NCI-H446 treated with DMSO at 0.1 percent for 48 hours (cell line): ENCODE measurements around the gene IRX1.

Experiments used
- DNase-seq: peaks from one replicate; lab custom pipeline; 2025; lab: John Stamatoyannopoulos, UW

IRX1 gene

DNA sequence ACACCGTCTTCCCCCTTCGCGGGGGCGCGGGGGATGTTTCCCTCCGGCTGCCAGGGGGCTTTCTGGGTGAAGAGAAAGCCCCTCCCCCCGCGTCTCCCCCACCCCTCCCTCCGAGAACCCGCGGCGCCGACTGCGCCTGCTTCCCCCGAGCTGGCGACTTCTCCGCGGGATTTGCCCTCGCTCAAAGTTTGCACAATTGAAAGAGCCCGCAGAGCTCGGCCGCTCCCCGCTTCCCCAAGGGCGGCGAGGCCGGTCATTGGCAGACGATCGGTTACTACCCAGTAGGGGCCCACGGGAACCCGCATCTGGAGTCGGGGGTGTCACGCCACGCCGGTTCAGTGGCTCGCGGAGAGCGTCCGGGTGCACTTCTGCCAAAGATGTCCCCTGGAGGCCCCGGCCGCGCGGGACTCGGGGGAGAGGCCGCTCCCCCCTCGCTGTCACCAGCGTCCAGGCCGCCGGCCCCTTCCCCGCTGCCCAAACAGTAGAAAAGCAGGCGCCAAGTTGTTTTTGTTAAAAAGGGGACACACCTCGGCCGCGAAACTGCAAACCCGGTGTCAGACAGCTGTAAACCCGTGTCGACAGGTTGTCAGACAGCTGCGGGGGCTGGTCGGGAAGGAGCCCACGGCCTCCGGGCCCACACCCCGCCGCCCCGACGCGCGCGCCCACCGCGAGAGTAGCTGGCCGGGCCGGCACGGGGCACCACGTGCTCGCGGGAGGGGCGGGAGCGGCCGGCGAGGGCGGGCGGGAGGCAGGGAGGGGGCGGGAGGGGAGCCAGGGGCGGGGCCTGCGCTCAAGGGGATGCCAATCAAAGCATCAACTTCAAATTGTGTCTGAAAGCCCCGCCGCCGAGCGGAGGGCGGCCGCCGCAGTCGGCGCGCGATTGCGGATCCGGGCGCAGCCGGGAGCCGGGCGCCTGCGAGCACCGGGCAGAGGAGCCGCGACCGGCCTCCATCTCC, at the start of gene IRX1:
Gene IRX1 (plus strand): TSS at position 827 of the 956 bp plus-strand sequence. CDS start 274 bp downstream, outside the sequence.
- no peak for DNase-seq

DNA sequence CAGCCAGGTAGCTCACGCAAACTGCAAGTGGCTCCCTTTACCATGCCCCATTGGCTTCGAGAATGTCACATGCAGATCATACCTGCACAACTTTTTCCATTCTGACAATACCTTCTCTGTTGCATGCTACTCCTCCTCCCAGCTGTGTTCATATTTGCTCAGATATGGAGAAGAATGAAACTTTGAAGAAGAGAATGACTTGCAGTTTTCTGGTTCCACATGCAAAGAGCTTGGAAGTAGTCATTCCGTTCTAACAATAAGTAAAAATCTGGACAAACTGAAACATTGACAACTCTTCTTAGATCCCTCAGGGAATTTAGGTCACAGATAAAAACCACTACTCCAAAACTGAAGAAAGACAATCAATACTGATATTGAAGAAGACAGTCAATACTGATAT, 49.6 kb upstream of the IRX1 start:
- no peak for DNase-seq

DNA sequence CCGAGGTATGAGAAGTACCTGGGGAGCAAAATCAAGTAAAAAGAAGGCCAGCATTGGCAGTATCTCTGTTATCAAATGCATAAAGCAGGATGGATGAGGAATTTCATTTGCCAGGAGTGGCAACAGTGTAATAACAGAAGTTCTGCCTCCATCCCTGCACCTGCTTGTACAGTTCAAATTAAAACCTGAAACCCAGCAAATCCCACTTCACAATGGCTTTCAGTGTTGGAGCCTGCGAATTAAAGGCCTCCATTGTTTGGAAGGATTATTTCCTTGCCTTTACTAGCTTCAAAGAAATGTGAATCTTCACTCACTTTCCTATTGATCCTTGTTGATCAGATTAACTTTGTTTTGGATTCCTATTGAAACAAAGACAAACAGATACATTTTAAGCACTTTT, 31.5 kb upstream of the IRX1 start:
- no peak for DNase-seq

- DNase-seq: no peak
Measured at GRCh38 chr5:3564827-3565518, 30.7 kb upstream of the IRX1 start.

GRCh38 chr5:3584724-3585531, 10.7 kb upstream of the IRX1 start:
- DNase-seq: no peak

GRCh38 chr5:3590161-3590966, 5.3 kb upstream of the IRX1 start:
- DNase-seq: no peak

DNA sequence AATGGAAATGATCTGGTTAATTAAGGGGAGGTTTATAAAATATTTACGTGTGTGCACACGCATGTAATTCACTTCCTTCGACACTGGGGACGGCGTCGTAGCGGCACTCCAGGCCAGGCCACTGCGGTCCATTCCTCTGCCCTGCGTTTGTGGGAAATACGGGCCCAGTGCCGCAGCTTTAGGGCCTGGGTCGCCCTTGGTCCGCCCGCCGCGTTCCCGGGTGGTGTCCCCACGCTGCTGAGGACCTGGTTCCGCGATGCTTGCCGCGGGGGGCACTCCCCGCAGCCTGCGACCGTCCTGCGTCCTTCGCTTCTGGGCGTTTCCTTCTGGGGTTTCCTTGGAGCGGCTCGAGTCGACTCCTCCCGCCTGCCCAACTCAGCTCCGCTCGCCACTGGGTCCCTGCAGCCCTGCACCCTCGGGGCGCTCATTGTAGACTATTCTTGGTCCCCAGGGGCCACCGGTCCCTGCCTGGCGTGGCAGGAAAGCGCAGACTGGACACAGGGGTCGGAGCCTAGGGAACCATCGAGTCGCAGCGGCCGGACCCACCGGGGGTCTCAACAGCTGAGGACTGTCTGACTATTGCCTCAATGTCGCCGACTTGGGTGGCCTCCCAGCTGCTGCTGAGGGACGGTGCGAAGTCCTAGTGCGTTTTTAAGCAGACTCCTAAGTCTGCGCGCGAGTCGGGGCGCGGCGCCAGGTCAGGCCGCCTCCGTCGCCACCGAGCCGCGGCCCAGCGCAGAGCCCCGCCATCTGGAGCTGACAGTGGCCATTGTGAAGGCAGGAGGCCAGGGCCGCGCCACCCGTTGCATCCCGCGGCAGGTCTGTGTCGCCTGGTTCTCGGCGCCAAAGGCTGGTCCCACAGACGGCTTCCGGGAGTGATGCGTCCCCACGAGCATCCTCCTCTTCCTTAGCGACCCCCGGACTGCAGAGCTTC, 4.4 kb upstream of the IRX1 start:
- DNase-seq: no peak

DNA sequence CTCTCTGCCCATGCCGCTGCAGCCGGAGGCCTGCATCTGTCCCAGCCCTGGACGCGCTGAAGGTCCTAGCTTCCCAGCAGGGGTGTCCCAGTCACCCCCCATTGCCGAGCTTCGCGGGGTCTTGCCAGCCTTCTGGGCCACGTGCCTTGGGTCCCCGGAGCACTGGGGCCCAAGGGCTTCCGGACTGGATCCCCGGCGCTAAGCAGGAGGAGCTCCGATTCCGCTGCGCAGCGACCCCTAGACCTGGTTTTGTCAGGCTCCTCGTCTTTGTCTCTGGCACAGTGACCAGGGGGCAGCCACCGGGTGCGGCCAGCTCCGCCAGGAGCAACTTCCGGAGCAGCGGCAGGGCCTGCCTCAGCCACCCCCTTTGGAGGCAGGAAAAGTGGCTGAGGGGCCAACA, 3.3 kb upstream of the IRX1 start:
- DNase-seq: no peak

DNA sequence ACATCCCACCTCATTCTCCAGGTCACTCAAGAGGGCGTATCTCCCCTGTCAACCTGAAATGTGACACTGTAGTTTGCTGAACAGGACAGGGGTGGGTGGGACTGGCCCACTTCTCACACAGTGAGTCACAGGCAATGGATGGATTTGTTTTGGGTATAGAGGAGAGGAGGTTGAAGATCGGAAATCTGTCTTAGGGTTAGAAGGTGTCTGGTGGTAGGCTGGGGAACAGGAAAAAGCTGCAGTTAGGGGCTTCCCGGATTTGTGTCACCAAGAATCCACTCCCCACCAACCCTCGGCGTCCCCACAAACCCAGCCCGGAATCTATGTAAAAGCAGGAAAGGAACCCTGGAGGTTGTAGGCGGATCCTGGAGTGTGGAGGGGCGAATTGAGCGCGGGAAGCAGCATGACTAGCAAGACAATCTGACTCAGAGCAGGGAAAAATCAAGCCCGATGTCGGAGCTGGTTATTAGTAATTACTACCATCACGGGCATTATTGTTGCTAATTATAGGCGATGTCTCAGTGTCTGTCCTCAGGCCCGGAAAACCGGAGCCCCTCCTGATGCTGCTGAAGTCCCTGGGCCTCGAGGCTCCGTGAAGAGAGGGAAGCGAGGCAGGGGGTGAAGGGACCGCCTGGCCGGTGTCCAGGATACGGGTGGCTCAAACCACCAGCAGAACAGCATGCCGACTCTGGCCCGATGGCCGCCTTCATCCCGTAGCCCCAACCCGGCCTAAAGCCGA, 1.7 kb upstream of the IRX1 start:
- DNase-seq: no peak

DNA sequence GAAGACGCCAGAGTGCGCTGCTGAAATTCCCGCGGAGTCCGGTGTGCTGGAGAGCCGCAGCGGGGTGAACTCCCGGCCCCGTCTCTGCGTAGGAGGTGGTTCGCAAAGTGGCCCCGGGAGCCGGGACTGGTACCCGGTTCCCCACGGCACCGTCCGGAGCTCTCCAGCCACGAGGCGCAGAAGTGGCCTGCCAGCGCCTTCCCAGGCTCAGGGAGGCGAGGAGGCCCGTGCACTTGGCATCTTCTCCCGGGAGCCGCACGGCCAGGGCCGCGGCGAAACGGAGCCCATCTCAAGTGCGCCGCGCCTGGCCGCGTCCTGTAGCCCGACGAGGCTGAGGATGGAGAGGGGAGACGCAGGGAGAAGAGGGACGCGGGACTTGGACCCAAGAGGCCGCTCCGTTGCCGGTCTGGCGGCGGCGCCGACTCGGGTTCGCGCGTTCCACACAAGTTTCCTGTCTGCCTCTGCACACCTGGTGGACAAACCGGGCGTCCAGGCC, 1.1 kb upstream of the IRX1 start:
- DNase-seq: no peak

DNA sequence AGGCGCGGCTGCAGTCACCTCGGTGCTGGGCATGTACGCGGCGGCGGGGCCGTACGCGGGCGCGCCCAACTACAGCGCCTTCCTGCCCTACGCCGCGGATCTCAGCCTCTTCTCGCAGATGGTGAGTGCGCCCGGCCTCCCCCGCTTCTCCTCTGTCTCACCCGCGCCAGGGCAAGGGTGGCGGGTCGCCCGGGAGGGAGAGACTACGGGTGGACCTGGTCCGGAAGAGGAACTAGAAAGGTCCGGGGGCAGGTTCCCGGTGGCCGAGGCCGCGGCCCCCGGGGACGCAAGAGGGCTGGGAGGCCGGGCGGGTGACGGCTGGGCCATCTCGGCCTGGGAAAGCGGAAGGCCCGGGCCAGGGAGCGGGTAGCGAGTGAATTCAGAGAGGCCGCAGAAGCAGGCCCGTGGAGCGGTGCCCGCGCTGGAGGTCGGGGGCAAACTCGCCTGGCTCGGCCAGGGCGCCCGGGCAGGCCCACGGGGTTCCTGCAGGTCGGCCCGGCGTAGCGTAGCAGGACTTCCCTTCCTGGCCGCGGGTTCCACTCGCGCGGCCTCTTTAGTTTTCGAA, 711 bp downstream of the IRX1 start:
- DNase-seq: no peak

DNA sequence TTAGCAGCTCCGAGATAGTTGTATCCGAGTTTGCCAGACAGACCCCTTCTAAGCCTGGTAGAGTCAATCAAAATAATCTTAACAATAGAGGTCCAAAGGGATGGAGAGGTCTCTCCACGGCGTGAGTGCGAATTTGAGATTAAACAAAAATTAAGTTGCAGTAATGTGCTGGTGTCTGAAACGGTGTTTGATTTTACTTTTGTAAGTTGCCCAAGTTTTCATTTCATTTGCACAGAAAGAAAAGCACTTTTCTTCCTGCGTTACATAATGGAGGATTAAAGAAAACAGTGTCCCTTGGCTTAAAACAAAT, 1.2 kb downstream of the IRX1 start:
- no peak for DNase-seq

DNA sequence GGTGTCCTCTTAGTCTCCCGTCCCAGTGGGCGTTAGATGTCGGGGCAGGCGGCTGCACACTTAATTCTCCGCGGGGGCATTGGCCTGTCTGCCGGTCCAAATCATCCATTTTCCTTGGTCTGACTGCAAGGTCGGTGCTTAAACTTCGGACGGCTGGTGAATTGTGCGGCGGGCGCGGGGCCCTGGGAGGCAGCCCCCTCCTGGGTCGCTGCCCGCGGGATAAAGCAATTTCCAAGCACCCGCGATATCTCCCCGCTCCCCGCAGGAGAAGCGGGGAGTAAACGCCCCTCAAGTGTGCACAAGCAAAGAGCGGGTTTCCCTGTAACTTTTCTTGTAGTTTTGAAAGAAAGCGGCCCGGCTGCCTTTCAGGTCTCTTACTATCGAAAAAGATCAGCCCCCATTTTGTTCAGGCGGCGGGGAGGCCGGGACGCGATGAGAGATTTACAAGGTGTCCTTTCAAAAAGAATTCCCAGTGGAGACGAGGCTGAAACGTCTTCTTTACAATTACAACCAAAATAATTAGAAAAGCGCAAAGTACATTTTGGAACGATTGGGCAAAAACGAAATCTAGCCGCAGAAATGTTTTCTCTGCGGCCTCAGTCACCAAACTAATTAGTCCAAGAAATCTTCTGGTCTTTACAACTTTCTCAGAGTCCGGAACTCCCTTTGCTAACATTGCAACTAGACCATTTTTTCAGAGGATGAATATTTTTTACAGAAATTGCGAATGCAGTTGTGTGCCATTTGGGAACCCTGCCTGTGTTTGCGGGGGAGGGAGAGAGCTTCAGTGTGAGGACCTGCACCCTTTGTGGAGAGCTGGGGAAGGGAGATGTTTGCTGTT, 1.8 kb downstream of the IRX1 start:
- DNase-seq: no peak

- DNase-seq: no peak
Measured at GRCh38 chr5:3598207-3598606, 2.6 kb downstream of the IRX1 start.

DNA sequence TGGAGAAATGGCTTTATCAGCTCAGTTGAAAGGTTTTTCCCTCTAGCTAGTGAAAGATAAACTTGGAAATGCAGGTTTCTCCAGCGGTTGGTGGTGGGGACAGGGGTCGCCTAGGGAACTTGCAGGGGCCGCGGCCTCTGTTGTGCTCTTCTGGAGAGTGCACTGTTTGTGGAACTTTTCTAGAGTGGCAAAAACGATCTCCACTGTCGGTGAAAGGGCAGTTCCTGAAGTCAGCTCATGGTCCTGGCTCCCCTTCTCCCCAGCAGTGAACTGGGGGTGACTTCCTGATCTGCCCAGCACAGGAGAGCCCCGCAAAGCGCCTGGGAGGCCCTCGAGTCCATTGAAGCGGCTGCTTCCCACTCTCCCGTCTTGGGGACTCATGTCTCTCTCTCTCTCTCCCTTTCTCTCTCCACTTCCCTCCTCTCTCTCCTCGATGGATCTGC, 3.2 kb downstream of the IRX1 start:
- DNase-seq: no peak

DNA sequence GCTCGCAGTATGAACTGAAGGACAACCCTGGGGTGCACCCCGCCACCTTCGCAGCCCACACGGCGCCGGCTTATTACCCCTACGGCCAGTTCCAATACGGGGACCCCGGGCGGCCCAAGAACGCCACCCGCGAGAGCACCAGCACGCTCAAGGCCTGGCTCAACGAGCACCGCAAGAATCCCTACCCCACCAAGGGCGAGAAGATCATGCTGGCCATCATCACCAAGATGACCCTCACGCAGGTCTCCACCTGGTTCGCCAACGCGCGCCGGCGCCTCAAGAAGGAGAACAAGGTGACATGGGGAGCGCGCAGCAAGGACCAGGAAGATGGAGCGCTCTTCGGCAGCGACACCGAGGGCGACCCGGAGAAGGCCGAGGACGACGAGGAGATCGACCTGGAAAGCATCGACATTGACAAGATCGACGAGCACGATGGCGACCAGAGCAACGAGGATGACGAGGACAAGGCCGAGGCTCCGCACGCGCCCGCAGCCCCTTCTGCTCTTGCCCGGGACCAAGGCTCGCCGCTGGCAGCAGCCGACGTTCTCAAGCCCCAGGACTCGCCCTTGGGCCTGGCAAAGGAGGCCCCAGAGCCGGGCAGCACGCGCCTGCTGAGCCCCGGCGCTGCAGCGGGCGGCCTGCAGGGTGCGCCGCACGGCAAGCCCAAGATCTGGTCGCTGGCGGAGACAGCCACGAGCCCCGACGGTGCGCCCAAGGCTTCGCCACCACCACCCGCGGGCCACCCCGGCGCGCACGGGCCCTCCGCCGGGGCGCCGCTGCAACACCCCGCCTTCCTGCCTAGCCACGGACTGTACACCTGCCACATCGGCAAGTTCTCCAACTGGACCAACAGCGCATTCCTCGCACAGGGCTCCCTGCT, 3.8 kb downstream of the IRX1 start:
- DNase-seq: no peak
